Heart left ventricle (tissue), 13 donors: ENCODE measurements around the gene FBXL14.

Experiments
- POLR2A ChIP-seq, 2 donors: fragments of 450-650 bp; IDR thresholded peaks; one replicate each; pipeline ENCODE4 v1.6.1; 2017; ENCODE audit warnings: antibody characterized with exemption in 2 of 2, mild to moderate bottlenecking in 2 of 2, moderate library complexity in 2 of 2
- TF ChIP-seq, protein P1 (sequence below), 12 donors: fragments of 200-600 bp; sonication (generic) in 4 of 12; IDR thresholded peaks; one replicate each; pipeline versions ENCODE4 v1.5.0 to v1.8.0; 2018 to 2022; ENCODE audit warnings: antibody characterized with exemption in 12 of 12, mild to moderate bottlenecking in 5 of 12
- donor health status: ischemic (EF 13 %, LVEDD 7.1; RV severe dilation, severe dysfunction).
- donor health status: DM: no; HTN: yes; CAD: no.
- donor health status: DM: no; HTN: no; CAD: no.
- donor health status: ischemic (EF 25% LVEDD 6.9; RV normal size, moderate dysfunction).
- donor health status: ischemic (EF 25% LVEDD 5.7; RV mildly dilated, moderate dysfunction).
- donor health status: ischemic (EF 35%, LVEDD 5.7; RV mildly dilated, moderate dysfunction).
- donor health status: nonischemic (EF 11% LVEDD 7.7; RV severe dilation, severe dysfunction).
- donor health status: DM: yes; HTN: yes; CAD: no.
- donor health status: PGD.
- donor health status: ischemic (EF 29% LVEDD 5.4; RV normal size, mild dysfunction).
- donor health status: nonischemic (EF 23%, LVEDD 6.1; RV moderate dilation, normal function).

DNA sequence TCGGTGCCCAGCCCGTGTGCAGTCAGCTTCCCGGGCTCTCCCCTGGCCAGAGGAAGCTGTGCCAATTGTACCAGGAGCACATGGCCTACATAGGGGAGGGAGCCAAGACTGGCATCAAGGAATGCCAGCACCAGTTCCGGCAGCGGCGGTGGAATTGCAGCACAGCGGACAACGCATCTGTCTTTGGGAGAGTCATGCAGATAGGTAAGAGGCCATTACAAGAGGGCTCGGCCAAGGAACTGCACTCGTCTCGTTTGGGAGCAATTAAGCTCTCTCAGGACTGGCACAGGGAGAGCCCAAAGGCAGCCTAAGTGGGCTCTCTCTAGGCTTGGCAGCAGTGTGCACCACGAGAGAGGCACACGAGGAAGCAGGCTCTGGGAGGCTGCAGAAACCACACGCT is 38.3 kb upstream of the FBXL14 start:
- TF ChIP-seq, protein P1, sequence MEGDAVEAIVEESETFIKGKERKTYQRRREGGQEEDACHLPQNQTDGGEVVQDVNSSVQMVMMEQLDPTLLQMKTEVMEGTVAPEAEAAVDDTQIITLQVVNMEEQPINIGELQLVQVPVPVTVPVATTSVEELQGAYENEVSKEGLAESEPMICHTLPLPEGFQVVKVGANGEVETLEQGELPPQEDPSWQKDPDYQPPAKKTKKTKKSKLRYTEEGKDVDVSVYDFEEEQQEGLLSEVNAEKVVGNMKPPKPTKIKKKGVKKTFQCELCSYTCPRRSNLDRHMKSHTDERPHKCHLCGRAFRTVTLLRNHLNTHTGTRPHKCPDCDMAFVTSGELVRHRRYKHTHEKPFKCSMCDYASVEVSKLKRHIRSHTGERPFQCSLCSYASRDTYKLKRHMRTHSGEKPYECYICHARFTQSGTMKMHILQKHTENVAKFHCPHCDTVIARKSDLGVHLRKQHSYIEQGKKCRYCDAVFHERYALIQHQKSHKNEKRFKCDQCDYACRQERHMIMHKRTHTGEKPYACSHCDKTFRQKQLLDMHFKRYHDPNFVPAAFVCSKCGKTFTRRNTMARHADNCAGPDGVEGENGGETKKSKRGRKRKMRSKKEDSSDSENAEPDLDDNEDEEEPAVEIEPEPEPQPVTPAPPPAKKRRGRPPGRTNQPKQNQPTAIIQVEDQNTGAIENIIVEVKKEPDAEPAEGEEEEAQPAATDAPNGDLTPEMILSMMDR (IDR thresholded peaks at IDR 0.05): no peak
- TF ChIP-seq POLR2A (IDR thresholded peaks at IDR 0.05): no peak
